ENCODE results near the gene STAT2. TPM values are rescaled to one million over a fixed set of nuclear protein-coding genes. Genes with fewer than 3 reads are reported as not detected.

Gene STAT2
- polyA plus RNA-seq, 1 donor (not counting 4 experiments of a cell fraction or from before 2014, with no cell fraction given): 95.8 TPM

- H3K9me1 ChIP-seq (ENCODE audit: control insufficient read depth, extremely low read depth, insufficient read depth, low read length): no peaks in the 10 kb centered on the region
- H3K36me3 ChIP-seq (ENCODE audit: control insufficient read depth in 2 of 2, extremely low read depth in 1 of 2, insufficient read depth in 2 of 2, low read length in 2 of 2): no peaks in the 10 kb centered on the region
- H3K9me3 ChIP-seq (ENCODE audit: control insufficient read depth, low read depth, low read length): no peaks in the 10 kb centered on the region
- no peak overlapping the region for H3K27ac ChIP-seq (ENCODE audit: control insufficient read depth, insufficient read depth, low read length)
- no peak for FAIRE-seq
- dilution Hi-C loops (cut with MboI; ENCODE audit: extremely low pct_ligation_motif_present, low sequenced_read_pairs): no loop called here
- H2AFZ ChIP-seq (ENCODE audit: control insufficient read depth, low read length): no peak overlapping the region
- H3K9ac ChIP-seq (ENCODE audit: control insufficient read depth, extremely low read depth, insufficient read depth, low read length): no peak overlapping the region
- no peak overlapping the region for H3K4me3 ChIP-seq (ENCODE audit: control insufficient read depth in 2 of 3, extremely low read depth in 1 of 3, insufficient read depth in 2 of 3, low read depth in 1 of 3, low read length in 3 of 3)
- TF ChIP-seq EZH2 (IDR thresholded peaks at IDR 0.05; ENCODE audit: low read length): no peak
- TF ChIP-seq CTCF (optimal IDR thresholded peaks at IDR 0.05 in 1 of 3, IDR thresholded peaks at IDR 0.05 in 1 of 3, conservative IDR thresholded peaks at IDR 0.05 in 1 of 3; ENCODE audit: extremely low read depth in 1 of 3, insufficient read depth in 2 of 3, low read length in 3 of 3): no peak
- H3K79me2 ChIP-seq (ENCODE audit: control insufficient read depth, insufficient read depth, low read length): no peaks in the 10 kb centered on the region
- H3K4me1 ChIP-seq (ENCODE audit: control insufficient read depth, extremely low read depth, insufficient read depth, low read length): no peaks in the 10 kb centered on the region
- peaks cover 6% of the 10 kb centered on the region for H3K27me3 ChIP-seq (ENCODE audit: control insufficient read depth, extremely low read depth, insufficient read depth, low read length)
- DNase-seq (ENCODE audit: low read depth, low spot score): no peak
- no peak overlapping the region for H3K4me2 ChIP-seq (ENCODE audit: control insufficient read depth, extremely low read depth, insufficient read depth, low read depth, low read length)
- no peaks in the 10 kb centered on the region for H4K20me1 ChIP-seq (ENCODE audit: control insufficient read depth, extremely low read depth, insufficient read depth, low read length)
Observed at GRCh38 chr12:56382611-56383010, 22.7 kb upstream of the STAT2 start.

GRCh38 chr12:56377989-56378316 lies 18.0 kb upstream of the STAT2 start:
- Histone ChIP-seq H2AFZ (ENCODE audit: control insufficient read depth, low read length) (no peak overlapping the region), H3K27ac (ENCODE audit: control insufficient read depth, insufficient read depth, low read length) (no peak overlapping the region), H3K79me2 (ENCODE audit: control insufficient read depth, insufficient read depth, low read length) (no peaks in the 10 kb centered on the region), H3K9ac (ENCODE audit: control insufficient read depth, extremely low read depth, insufficient read depth, low read length) (no peak overlapping the region), H3K36me3 (ENCODE audit: control insufficient read depth in 2 of 2, extremely low read depth in 1 of 2, insufficient read depth in 2 of 2, low read length in 2 of 2) (no peaks in the 10 kb centered on the region), H3K9me1 (ENCODE audit: control insufficient read depth, extremely low read depth, insufficient read depth, low read length) (no peaks in the 10 kb centered on the region), H3K4me2 (ENCODE audit: control insufficient read depth, extremely low read depth, insufficient read depth, low read depth, low read length) (no peak overlapping the region), H3K4me1 (ENCODE audit: control insufficient read depth, extremely low read depth, insufficient read depth, low read length) (no peaks in the 10 kb centered on the region), H3K9me3 (ENCODE audit: control insufficient read depth, low read depth, low read length) (no peaks in the 10 kb centered on the region), H3K27me3 (ENCODE audit: control insufficient read depth, extremely low read depth, insufficient read depth, low read length) (no peaks in the 10 kb centered on the region), H4K20me1 (ENCODE audit: control insufficient read depth, extremely low read depth, insufficient read depth, low read length) (no peaks in the 10 kb centered on the region), H3K4me3 (ENCODE audit: control insufficient read depth in 2 of 3, extremely low read depth in 1 of 3, insufficient read depth in 2 of 3, low read depth in 1 of 3, low read length in 3 of 3) (no peak overlapping the region)
- TF ChIP-seq CTCF (optimal IDR thresholded peaks at IDR 0.05 in 1 of 3, IDR thresholded peaks at IDR 0.05 in 1 of 3, conservative IDR thresholded peaks at IDR 0.05 in 1 of 3; ENCODE audit: extremely low read depth in 1 of 3, insufficient read depth in 2 of 3, low read length in 3 of 3): no peak
- no peak for TF ChIP-seq EZH2 (IDR thresholded peaks at IDR 0.05; ENCODE audit: low read length)
- no peak for FAIRE-seq
- dilution Hi-C loops (cut with MboI; ENCODE audit: extremely low pct_ligation_motif_present, low sequenced_read_pairs): no loop called here
- DNase-seq (ENCODE audit: low read depth, low spot score): no peak

All from keratinocyte (primary cell).